ENCODE measurements around the gene HSPA6.
"Not testable (repeated sequence)": the region's sequence is repeated elsewhere in the genome, so short reads cannot be mapped to it uniquely, and the experiment has no call there.

HSPA6 gene

DNA sequence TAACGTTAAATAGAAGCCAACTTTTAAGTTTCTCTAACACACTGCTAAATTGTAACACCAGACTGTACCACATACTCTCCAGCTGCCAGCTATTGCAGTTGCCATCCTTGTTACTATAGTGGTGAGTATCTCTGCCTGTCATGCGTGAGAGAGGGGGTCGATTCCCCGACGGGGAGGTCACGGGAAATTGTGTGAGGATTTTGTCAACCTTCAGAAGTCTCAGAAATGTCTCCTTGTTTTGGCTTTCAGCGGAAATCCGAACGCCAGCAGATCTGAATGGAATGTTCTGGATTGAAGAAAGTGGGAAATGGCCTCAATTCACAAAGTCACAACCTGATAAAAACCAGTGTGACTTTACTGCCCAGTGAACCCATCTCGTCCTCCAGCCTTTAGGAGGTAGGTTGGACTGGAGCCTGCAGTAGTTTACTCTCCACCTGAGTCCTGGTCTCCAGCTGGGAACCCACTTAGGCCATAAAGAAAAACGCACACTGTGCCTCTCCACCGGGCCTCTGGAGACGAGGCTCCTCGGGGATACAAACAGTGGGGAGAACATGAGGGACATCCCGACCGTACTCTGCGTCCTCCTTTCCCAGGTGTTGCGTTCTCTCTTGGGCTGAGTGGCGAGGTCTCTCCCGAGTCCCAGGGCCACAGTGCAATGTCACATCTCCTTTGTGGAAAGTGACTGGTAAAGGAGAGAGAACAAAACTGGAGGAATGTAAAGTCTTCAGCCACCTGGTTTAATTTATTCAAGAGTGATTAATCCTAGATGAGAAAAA lies 1.1 kb upstream of the HSPA6 start:
- in situ Hi-C loops (cut with HindIII; ENCODE audit: low sequenced_read_pairs); DNase-seq (ENCODE audit: low read depth, low spot score); H3K4me3 ChIP-seq (ENCODE audit: low read depth, low read length): not testable (repeated sequence)

GRCh38 chr1:161524742-161525291 lies 477 bp downstream of the HSPA6 start:
- DNase-seq (ENCODE audit: low read depth, low spot score); in situ Hi-C loops (cut with HindIII; ENCODE audit: low sequenced_read_pairs): not testable (repeated sequence)
- H3K4me3 ChIP-seq (ENCODE audit: low read depth, low read length): peak overlapping the region; percentile 29

DNA sequence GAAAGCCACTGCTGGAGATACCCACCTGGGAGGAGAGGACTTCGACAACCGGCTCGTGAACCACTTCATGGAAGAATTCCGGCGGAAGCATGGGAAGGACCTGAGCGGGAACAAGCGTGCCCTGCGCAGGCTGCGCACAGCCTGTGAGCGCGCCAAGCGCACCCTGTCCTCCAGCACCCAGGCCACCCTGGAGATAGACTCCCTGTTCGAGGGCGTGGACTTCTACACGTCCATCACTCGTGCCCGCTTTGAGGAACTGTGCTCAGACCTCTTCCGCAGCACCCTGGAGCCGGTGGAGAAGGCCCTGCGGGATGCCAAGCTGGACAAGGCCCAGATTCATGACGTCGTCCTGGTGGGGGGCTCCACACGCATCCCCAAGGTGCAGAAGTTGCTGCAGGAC lies 981 bp downstream of the HSPA6 start:
- H3K4me3 ChIP-seq (ENCODE audit: low read depth, low read length); in situ Hi-C loops (cut with HindIII; ENCODE audit: low sequenced_read_pairs); DNase-seq (ENCODE audit: low read depth, low spot score): not testable (repeated sequence)

GRCh38 chr1:161525918-161526317 lies 1.6 kb downstream of the HSPA6 start:
- in situ Hi-C loops (cut with HindIII; ENCODE audit: low sequenced_read_pairs); DNase-seq (ENCODE audit: low read depth, low spot score); H3K4me3 ChIP-seq (ENCODE audit: low read depth, low read length): not testable (repeated sequence)

- H3K4me3 ChIP-seq (ENCODE audit: low read depth, low read length); DNase-seq (ENCODE audit: low read depth, low spot score); in situ Hi-C loops (cut with HindIII; ENCODE audit: low sequenced_read_pairs): not testable (repeated sequence)
Measured at GRCh38 chr1:161528550-161528949, 4.2 kb downstream of the HSPA6 start.

GRCh38 chr1:161529463-161530104 lies 5.2 kb downstream of the HSPA6 start:
- DNase-seq (ENCODE audit: low read depth, low spot score); in situ Hi-C loops (cut with HindIII; ENCODE audit: low sequenced_read_pairs): not testable (repeated sequence)
- peak overlapping the region; percentile 55 for H3K4me3 ChIP-seq (ENCODE audit: low read depth, low read length)

GRCh38 chr1:161530158-161530557 lies 5.8 kb downstream of the HSPA6 start:
- in situ Hi-C loops (cut with HindIII; ENCODE audit: low sequenced_read_pairs): not testable (repeated sequence)
- peak; percentile 72 for DNase-seq (ENCODE audit: low read depth, low spot score)
- H3K4me3 ChIP-seq (ENCODE audit: low read depth, low read length): peak overlapping the region; percentile 55

DNA sequence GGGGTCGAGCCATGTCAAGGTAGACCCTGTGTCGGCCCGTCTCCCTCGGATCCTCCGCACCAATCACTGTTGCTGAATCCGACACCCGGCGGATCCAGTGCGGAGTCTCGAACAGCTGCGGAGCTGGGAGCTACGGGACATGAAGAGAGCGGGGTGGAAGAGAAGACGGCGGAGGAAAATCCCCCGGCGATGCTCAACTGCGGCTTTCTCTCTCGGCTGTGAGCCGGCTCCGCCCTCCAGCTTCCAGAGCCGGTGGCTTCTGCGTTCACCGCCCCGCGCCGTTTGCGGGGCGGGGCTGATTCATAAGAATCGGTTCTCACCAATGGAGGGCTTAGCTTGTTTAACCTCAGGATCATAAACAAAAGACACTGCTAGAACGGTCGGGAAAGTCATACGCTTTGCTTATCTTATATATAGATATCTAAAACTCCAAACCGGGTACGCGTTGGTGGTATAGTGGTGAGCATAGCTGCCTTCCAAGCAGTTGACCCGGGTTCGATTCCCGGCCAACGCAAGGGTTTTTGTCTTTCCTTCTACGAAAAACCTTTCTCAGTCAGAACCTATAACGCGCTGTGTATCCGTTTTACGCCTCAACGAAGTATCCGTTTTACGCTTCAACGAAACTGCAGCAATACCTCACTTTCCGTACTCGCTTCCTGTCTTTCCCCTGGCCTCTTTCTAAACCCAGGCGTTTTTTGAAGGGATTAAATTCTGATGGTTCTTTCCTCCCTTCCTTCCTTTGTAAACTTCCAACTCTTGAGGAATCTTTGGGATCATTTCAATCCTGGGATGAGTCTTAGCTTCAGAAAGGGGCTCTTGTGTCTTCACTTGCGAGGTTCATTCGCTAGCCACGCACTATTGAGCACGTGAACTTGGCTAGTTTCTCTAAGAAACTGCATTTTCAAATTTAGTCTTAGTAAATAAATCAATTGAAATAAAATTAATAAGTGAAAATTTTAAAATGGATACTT lies 6.6 kb downstream of the HSPA6 start:
- in situ Hi-C loops (cut with HindIII; ENCODE audit: low sequenced_read_pairs): not testable (repeated sequence)
- peak overlapping the region; percentile 55 for H3K4me3 ChIP-seq (ENCODE audit: low read depth, low read length)
- peak; percentile 93 for DNase-seq (ENCODE audit: low read depth, low spot score)

GRCh38 chr1:161531986-161532643 lies 7.8 kb downstream of the HSPA6 start:
- TF ChIP-seq, protein P1, sequence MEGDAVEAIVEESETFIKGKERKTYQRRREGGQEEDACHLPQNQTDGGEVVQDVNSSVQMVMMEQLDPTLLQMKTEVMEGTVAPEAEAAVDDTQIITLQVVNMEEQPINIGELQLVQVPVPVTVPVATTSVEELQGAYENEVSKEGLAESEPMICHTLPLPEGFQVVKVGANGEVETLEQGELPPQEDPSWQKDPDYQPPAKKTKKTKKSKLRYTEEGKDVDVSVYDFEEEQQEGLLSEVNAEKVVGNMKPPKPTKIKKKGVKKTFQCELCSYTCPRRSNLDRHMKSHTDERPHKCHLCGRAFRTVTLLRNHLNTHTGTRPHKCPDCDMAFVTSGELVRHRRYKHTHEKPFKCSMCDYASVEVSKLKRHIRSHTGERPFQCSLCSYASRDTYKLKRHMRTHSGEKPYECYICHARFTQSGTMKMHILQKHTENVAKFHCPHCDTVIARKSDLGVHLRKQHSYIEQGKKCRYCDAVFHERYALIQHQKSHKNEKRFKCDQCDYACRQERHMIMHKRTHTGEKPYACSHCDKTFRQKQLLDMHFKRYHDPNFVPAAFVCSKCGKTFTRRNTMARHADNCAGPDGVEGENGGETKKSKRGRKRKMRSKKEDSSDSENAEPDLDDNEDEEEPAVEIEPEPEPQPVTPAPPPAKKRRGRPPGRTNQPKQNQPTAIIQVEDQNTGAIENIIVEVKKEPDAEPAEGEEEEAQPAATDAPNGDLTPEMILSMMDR (IDR thresholded peaks at IDR 0.05; ENCODE audit: low read depth, low read length): no peak
- H3K4me3 ChIP-seq (ENCODE audit: low read depth, low read length): peak overlapping the region; percentile 55
- DNase-seq (ENCODE audit: low read depth, low spot score): no peak
- in situ Hi-C loops (cut with HindIII; ENCODE audit: low sequenced_read_pairs): no loop called here

DNA sequence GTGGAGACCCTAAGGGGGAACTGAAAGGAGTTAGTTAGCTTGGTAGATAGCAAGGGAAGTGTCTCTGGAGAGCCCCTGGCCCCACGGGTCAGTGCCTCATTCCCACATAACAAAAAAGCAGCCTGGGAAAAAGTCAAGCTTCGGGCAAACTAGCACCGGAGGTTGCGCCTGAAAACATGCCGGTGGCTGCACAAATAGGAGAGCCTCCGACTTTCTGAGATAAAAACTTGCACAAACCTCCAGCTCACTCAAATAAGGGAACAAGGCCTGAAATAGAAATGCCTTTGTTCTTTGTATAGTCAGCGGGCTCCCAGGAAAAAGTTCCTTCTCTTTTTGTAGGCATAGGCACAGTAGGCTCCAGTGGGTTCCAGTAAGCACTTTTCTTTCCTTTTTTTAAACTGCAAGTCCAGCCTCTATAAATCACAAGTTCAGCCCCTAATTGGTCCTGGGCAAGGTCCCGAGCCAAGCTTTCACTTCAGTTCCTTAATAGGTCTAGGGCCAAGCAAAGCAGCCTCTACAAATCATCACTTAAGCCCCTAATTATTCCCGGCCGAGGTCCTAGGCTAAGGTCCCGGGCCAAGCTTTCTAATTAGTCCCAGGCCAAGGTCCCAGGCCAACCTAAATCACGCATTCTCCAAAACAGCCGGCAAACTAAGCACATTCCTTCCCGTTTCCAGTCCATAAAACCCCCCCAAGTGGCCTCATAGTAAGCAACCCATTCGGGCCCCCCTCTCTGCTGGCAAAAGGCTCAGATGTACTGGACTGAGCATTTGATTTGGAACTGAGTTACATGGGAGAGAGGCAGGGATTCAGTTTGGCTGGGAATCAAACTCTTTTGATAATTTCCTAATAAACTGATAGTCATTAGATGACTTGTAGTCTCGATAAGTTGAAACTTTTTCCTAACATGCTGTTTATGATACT lies 8.6 kb downstream of the HSPA6 start:
- DNase-seq (ENCODE audit: low read depth, low spot score); H3K4me3 ChIP-seq (ENCODE audit: low read depth, low read length); in situ Hi-C loops (cut with HindIII; ENCODE audit: low sequenced_read_pairs): not testable (repeated sequence)

GRCh38 chr1:161537068-161537669 lies 12.8 kb downstream of the HSPA6 start:
- DNase-seq (ENCODE audit: low read depth, low spot score); H3K4me3 ChIP-seq (ENCODE audit: low read depth, low read length); in situ Hi-C loops (cut with HindIII; ENCODE audit: low sequenced_read_pairs): not testable (repeated sequence)

- H3K4me3 ChIP-seq (ENCODE audit: low read depth, low read length); DNase-seq (ENCODE audit: low read depth, low spot score); in situ Hi-C loops (cut with HindIII; ENCODE audit: low sequenced_read_pairs): not testable (repeated sequence)
Measured at GRCh38 chr1:161538925-161539479, 14.7 kb downstream of the HSPA6 start.

DNA sequence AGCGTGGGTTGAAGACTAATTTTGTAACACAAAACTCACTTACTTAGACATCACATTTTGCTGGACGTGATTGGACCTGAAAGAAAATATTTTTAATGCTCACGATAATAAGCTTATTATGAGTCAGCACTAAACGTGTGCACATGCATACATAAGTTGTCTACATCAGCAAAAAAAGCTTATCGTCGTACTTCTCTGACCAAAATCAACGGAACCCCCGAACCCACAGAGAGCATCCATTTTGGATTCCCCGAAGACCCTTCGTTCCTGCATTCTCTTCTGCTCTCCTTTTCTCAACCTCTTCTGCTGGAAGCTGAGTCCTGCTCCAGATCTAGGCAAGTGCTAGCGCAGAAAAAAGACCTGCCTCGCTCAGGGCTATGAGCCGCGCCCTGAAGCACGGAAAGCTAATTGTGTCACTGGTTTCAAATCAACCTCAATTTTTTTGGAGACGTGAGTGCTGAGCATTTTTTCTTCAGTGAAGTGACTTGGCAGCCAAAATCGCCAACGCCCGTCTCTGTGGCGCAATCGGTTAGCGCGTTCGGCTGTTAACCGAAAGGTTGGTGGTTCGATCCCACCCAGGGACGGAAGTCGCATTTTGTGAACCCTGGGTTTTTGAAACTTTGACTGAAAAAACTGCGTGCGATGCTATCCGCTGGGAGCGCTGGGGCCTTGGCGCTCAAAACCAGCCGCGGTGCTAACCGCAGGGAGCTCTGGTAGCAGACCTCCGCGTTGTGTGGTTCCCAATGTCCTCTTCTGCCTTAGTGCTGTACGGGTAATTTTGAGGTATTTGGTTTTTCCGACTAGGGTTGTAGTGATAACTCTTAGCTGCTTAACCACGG lies 15.6 kb downstream of the HSPA6 start:
- in situ Hi-C loops (cut with HindIII; ENCODE audit: low sequenced_read_pairs): not testable (repeated sequence)
- DNase-seq (ENCODE audit: low read depth, low spot score): peak; percentile 79
- peak overlapping the region; percentile 68 for H3K4me3 ChIP-seq (ENCODE audit: low read depth, low read length)

Data from astrocyte of the spinal cord (primary cell).